ENCODE data around the gene SPSB4. TPM values are rescaled to one million over a fixed set of nuclear protein-coding genes. Genes with fewer than 3 reads are reported as not detected.

SPSB4 gene
- total and polyA plus RNA-seq, 9 of the 15 experiments (the other 6 are each of a cell fraction or from before 2014, with no cell fraction given): not detected

GRCh38 chr3:141148169-141148568 is 97.0 kb downstream of the SPSB4 start:
- in situ Hi-C loops (cut with MboI): no loop called here
- no peak for FAIRE-seq

More at GRCh38 chr3:141148169-141148568, 97.0 kb downstream of the SPSB4 start:
- no peak overlapping the region for H2AFZ ChIP-seq (ENCODE audit: low read depth, low read length)
- no peak for DNase-seq (ENCODE audit: extremely low read depth in 1 of 4, low spot score in 3 of 4)
- ChIA-PET CTCF (ENCODE audit: low intra/inter-chr PET ratio) (no interaction called here), POLR2A (interaction anchor here (0.6 kb wide), 1 partner anchor 107 kb away, joined by 3 read pairs; no protein-coding TSS in a partner anchor)
- no peak overlapping the region for H3K4me3 ChIP-seq
- no peaks in the 10 kb centered on the region for H3K4me1 ChIP-seq (replicated peaks in 1 of 2; ENCODE audit: control insufficient read depth in 2 of 2, insufficient read depth in 2 of 2, low read length in 2 of 2)
- no TSS peak for BruUV-seq (replicated peaks)
- no peaks in the 10 kb centered on the region for H3K9me3 ChIP-seq (replicated peaks; ENCODE audit: control insufficient read depth, insufficient read depth, low read depth, low read length)
- H3K27ac ChIP-seq (ENCODE audit: extremely low read depth, low read depth, low read length): no peak overlapping the region
- H3K9me1 ChIP-seq (ENCODE audit: control insufficient read depth, insufficient read depth, low read length): no peaks in the 10 kb centered on the region
- no peak overlapping the region for H3K9ac ChIP-seq (ENCODE audit: insufficient read depth in 1 of 2, low read depth in 2 of 2, low read length in 2 of 2)
- H4K20me1 ChIP-seq (replicated peaks; ENCODE audit: control insufficient read depth, insufficient read depth, low read length): no peaks in the 10 kb centered on the region
- intact Hi-C loops (cut with micrococcal nuclease): no loop called here
- TF ChIP-seq ZBTB34 (CRISPR knock-in tag; IDR thresholded peaks at IDR 0.05): no peak
- TF ChIP-seq CHCHD3 (CRISPR knock-in tag; IDR thresholded peaks at IDR 0.05): no peak
- no peak for TF ChIP-seq EP400 (IDR thresholded peaks at IDR 0.05)
- TF ChIP-seq ZNF165 (CRISPR knock-in tag; IDR thresholded peaks at IDR 0.05; ENCODE audit: borderline replicate concordance): no peak
- TF ChIP-seq MBD2 (IDR thresholded peaks at IDR 0.05; ENCODE audit: borderline replicate concordance, low read depth): no peak
- no peak for TF ChIP-seq ILF3 (IDR thresholded peaks at IDR 0.05; ENCODE audit: borderline replicate concordance)
- TF ChIP-seq CCNT2 (IDR thresholded peaks at IDR 0.05; ENCODE audit: borderline replicate concordance, extremely low read depth, insufficient read length, low read depth, low read length): no peak
- H3K4me2 ChIP-seq (ENCODE audit: insufficient read depth, low read length): no peak overlapping the region
- no peak for ATAC-seq
- no peaks in the 10 kb centered on the region for H3K79me2 ChIP-seq (ENCODE audit: control insufficient read depth, insufficient read depth, low read length)
- H3K36me3 ChIP-seq (ENCODE audit: control insufficient read depth, insufficient read depth, low read length): no peaks in the 10 kb centered on the region
- peaks cover 15 to 46% of the 10 kb centered on the region in 2 experiments; a peak in 3 of 5 replicates for H3K27me3 ChIP-seq (ENCODE audit: control insufficient read depth in 2 of 2, insufficient read depth in 2 of 2, low read length in 2 of 2)
- 0% methylated on average over 5 of the region's 6 CpGs for WGBS (ENCODE audit: insufficient coverage, low coverage, missing lambda C conversion rate)
